Measurements from ENCODE around the gene DNAH10. TPM values are rescaled to one million over a fixed set of nuclear protein-coding genes. Genes with fewer than 3 reads are reported as not detected.

Gene DNAH10
- total RNA-seq, 1 donor from 2014 or later = 0.16 TPM

GRCh38 chr12:123732251-123732650, 29.9 kb upstream of the DNAH10 start:
- H3K27me3 Mint-ChIP-seq (ENCODE audit: unreplicated experiment) = no peaks in the 10 kb centered on the region

GRCh38 chr12:123733229-123733628, 28.9 kb upstream of the DNAH10 start:
- H3K27ac Mint-ChIP-seq (ENCODE audit: unreplicated experiment) = peak overlapping the region; percentile 14
- H3K4me1 Mint-ChIP-seq (ENCODE audit: unreplicated experiment) = no peaks in the 10 kb centered on the region
- no peaks in the 10 kb centered on the region for H3K9me3 Mint-ChIP-seq (ENCODE audit: unreplicated experiment)
- DNase-seq (ENCODE audit: extremely low spot score, unreplicated experiment) = no peak
- peaks cover 68% of the 10 kb centered on the region for H3K36me3 Mint-ChIP-seq (ENCODE audit: unreplicated experiment)
- H3K27me3 Mint-ChIP-seq (ENCODE audit: unreplicated experiment) = no peaks in the 10 kb centered on the region
- H3K4me3 Mint-ChIP-seq (ENCODE audit: unreplicated experiment) = no peak overlapping the region
- TF ChIP-seq CTCF (IDR thresholded peaks at IDR 0.05) = no peak

More at GRCh38 chr12:123732251-123732650, 29.9 kb upstream of the DNAH10 start:
- no peaks in the 10 kb centered on the region for H3K9me3 Mint-ChIP-seq (ENCODE audit: unreplicated experiment)
- no peak overlapping the region for H3K27ac Mint-ChIP-seq (ENCODE audit: unreplicated experiment)
- no peak for TF ChIP-seq CTCF (IDR thresholded peaks at IDR 0.05)
- peaks cover 72% of the 10 kb centered on the region for H3K36me3 Mint-ChIP-seq (ENCODE audit: unreplicated experiment)
- DNase-seq (ENCODE audit: extremely low spot score, unreplicated experiment) = no peak
- H3K4me3 Mint-ChIP-seq (ENCODE audit: unreplicated experiment) = no peak overlapping the region
- H3K4me1 Mint-ChIP-seq (ENCODE audit: unreplicated experiment) = no peaks in the 10 kb centered on the region

GRCh38 chr12:123734268-123734667, 27.8 kb upstream of the DNAH10 start:
- TF ChIP-seq CTCF (IDR thresholded peaks at IDR 0.05) = no peak
- Mint-ChIP-seq H3K27ac (ENCODE audit: unreplicated experiment) (no peak overlapping the region), H3K4me1 (ENCODE audit: unreplicated experiment) (no peaks in the 10 kb centered on the region), H3K4me3 (ENCODE audit: unreplicated experiment) (no peak overlapping the region), H3K27me3 (ENCODE audit: unreplicated experiment) (no peaks in the 10 kb centered on the region), H3K36me3 (ENCODE audit: unreplicated experiment) (peaks cover 64% of the 10 kb centered on the region), H3K9me3 (ENCODE audit: unreplicated experiment) (no peaks in the 10 kb centered on the region)
- peak; percentile 53 for DNase-seq (ENCODE audit: extremely low spot score, unreplicated experiment)

GRCh38 chr12:123741937-123742572, 20.0 kb upstream of the DNAH10 start:
- Mint-ChIP-seq H3K36me3 (ENCODE audit: unreplicated experiment) (peaks cover 50% of the 10 kb centered on the region), H3K27ac (ENCODE audit: unreplicated experiment) (no peak overlapping the region), H3K4me3 (ENCODE audit: unreplicated experiment) (no peak overlapping the region), H3K9me3 (ENCODE audit: unreplicated experiment) (no peaks in the 10 kb centered on the region), H3K4me1 (ENCODE audit: unreplicated experiment) (no peaks in the 10 kb centered on the region), H3K27me3 (ENCODE audit: unreplicated experiment) (no peaks in the 10 kb centered on the region)
- peak; percentile 72 for DNase-seq (ENCODE audit: extremely low spot score, unreplicated experiment)
- no peak for TF ChIP-seq CTCF (IDR thresholded peaks at IDR 0.05)

GRCh38 chr12:123743002-123743401, 19.1 kb upstream of the DNAH10 start:
- no peaks in the 10 kb centered on the region for H3K4me1 Mint-ChIP-seq (ENCODE audit: unreplicated experiment)
- H3K36me3 Mint-ChIP-seq (ENCODE audit: unreplicated experiment) = peaks cover 52% of the 10 kb centered on the region
- H3K9me3 Mint-ChIP-seq (ENCODE audit: unreplicated experiment) = no peaks in the 10 kb centered on the region
- no peaks in the 10 kb centered on the region for H3K27me3 Mint-ChIP-seq (ENCODE audit: unreplicated experiment)
- H3K4me3 Mint-ChIP-seq (ENCODE audit: unreplicated experiment) = no peak overlapping the region
- DNase-seq (ENCODE audit: extremely low spot score, unreplicated experiment) = peak; percentile 40
- no peak overlapping the region for H3K27ac Mint-ChIP-seq (ENCODE audit: unreplicated experiment)
- TF ChIP-seq CTCF (IDR thresholded peaks at IDR 0.05) = no peak

All from osteocyte (in vitro differentiated cells).